HCT116 (cell line): ENCODE measurements around the gene THSD4.

Experiments used
- CBX3 ChIP-seq: IDR thresholded peaks from 2 replicates; pipeline ENCODE4 v1.6.1; 2012; ENCODE audit warnings: low read depth
- CEBPB ChIP-seq: IDR thresholded peaks from 2 replicates; pipeline ENCODE4 v1.6.1; 2012; ENCODE audit warnings: low read depth
- EZH2 ChIP-seq: fragments of 200-600 bp; sonication (generic); IDR thresholded peaks from 2 replicates; pipeline ENCODE4 v1.6.1; 2017; ENCODE audit warnings: antibody characterized with exemption, mixed run types
- FOSL1 ChIP-seq: IDR thresholded peaks from 2 replicates; pipeline ENCODE4 v1.6.1; 2012; ENCODE audit warnings: low read depth
- JUND ChIP-seq: IDR thresholded peaks from 2 replicates; pipeline ENCODE4 v1.6.1; 2012
- POLR2A ChIP-seq: IDR thresholded peaks from 2 replicates; pipeline ENCODE4 v1.7.0; 2011; ENCODE audit warnings: borderline replicate concordance; ENCODE audit not compliant: insufficient read depth, insufficient read length; ENCODE audit errors: extremely low read depth
- POLR2AphosphoS5 ChIP-seq: IDR thresholded peaks from 2 replicates; pipeline ENCODE4 v1.6.1; 2011; ENCODE audit warnings: mild to moderate bottlenecking, low read depth, low read length, moderate library complexity
- RAD21 ChIP-seq: IDR thresholded peaks from 2 replicates; pipeline ENCODE4 v1.6.1; 2012; ENCODE audit warnings: low read depth, mild to moderate bottlenecking
- YY1 ChIP-seq: IDR thresholded peaks from 2 replicates; pipeline ENCODE4 v1.6.1; 2011; ENCODE audit warnings: low read length, low read depth, moderate library complexity, mild to moderate bottlenecking; ENCODE audit not compliant: insufficient replicate concordance; ENCODE audit errors: extremely low read depth
- ZNF274 ChIP-seq: fragments of 200-500 bp; sonication (Bioruptor generic); IDR thresholded peaks from 2 replicates; pipeline ENCODE4 v1.6.1; 2014; ENCODE audit warnings: mild to moderate bottlenecking, low read depth, low read length, inconsistent platforms
- TF ChIP-seq, protein P1 (sequence below): IDR thresholded peaks from 2 replicates; pipeline ENCODE4 v1.6.1; 2012; ENCODE audit warnings: low read depth
- TF ChIP-seq, protein P2 (sequence below), 3 experiments: fragments of 200-600 bp in 1 of 3; sonication (generic) in 1 of 3; IDR thresholded peaks in 2 of 3; conservative IDR thresholded peaks in 1 of 3; 2 replicates each; pipeline ENCODE4 v1.5.1; 2012 to 2017; ENCODE audit warnings: low read depth in 2 of 3, low read length in 2 of 3, antibody characterized with exemption in 1 of 3, borderline replicate concordance in 1 of 3, control low read depth in 1 of 3, mild to moderate bottlenecking in 1 of 3, mixed read lengths in 1 of 3, mixed run types in 1 of 3, moderate library complexity in 1 of 3; ENCODE audit not compliant: insufficient read depth in 1 of 3
- TF ChIP-seq, protein P3 (sequence below): IDR thresholded peaks from 2 replicates; pipeline ENCODE4 v1.6.1; 2012

DNA sequence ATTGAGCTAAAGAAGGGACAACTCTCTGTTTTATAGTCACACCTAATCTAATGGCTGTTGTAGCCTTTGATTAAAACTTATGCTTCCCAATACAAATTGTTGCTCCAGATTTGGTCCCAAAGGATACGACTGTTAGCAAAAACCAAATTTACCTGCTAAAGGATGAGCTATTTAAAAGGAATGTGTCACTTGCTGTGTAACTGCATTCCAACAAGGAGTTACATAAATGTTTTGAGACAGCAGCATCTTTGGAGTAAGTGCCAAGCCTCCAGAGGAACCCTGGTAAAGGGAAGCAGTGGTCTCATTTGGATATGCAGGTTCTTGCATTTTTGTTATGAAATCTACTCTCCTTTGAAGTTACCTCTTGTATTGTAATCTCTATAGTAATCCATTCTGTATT is 233.3 kb downstream of the THSD4 start:
- TF ChIP-seq, protein P1, sequence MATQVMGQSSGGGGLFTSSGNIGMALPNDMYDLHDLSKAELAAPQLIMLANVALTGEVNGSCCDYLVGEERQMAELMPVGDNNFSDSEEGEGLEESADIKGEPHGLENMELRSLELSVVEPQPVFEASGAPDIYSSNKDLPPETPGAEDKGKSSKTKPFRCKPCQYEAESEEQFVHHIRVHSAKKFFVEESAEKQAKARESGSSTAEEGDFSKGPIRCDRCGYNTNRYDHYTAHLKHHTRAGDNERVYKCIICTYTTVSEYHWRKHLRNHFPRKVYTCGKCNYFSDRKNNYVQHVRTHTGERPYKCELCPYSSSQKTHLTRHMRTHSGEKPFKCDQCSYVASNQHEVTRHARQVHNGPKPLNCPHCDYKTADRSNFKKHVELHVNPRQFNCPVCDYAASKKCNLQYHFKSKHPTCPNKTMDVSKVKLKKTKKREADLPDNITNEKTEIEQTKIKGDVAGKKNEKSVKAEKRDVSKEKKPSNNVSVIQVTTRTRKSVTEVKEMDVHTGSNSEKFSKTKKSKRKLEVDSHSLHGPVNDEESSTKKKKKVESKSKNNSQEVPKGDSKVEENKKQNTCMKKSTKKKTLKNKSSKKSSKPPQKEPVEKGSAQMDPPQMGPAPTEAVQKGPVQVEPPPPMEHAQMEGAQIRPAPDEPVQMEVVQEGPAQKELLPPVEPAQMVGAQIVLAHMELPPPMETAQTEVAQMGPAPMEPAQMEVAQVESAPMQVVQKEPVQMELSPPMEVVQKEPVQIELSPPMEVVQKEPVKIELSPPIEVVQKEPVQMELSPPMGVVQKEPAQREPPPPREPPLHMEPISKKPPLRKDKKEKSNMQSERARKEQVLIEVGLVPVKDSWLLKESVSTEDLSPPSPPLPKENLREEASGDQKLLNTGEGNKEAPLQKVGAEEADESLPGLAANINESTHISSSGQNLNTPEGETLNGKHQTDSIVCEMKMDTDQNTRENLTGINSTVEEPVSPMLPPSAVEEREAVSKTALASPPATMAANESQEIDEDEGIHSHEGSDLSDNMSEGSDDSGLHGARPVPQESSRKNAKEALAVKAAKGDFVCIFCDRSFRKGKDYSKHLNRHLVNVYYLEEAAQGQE, result no peak
- no peak for TF ChIP-seq POLR2AphosphoS5
- no peak for TF ChIP-seq JUND
- TF ChIP-seq, protein P2, sequence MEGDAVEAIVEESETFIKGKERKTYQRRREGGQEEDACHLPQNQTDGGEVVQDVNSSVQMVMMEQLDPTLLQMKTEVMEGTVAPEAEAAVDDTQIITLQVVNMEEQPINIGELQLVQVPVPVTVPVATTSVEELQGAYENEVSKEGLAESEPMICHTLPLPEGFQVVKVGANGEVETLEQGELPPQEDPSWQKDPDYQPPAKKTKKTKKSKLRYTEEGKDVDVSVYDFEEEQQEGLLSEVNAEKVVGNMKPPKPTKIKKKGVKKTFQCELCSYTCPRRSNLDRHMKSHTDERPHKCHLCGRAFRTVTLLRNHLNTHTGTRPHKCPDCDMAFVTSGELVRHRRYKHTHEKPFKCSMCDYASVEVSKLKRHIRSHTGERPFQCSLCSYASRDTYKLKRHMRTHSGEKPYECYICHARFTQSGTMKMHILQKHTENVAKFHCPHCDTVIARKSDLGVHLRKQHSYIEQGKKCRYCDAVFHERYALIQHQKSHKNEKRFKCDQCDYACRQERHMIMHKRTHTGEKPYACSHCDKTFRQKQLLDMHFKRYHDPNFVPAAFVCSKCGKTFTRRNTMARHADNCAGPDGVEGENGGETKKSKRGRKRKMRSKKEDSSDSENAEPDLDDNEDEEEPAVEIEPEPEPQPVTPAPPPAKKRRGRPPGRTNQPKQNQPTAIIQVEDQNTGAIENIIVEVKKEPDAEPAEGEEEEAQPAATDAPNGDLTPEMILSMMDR (IDR thresholded peaks at IDR 0.05 in 2 of 3, conservative IDR thresholded peaks at IDR 0.05 in 1 of 3; ENCODE audit: borderline replicate concordance in 1 of 3, insufficient read depth in 1 of 3, low read depth in 2 of 3, low read length in 2 of 3), result no peak
- TF ChIP-seq FOSL1, result no peak
- TF ChIP-seq POLR2A, result no peak
- TF ChIP-seq, protein P3, sequence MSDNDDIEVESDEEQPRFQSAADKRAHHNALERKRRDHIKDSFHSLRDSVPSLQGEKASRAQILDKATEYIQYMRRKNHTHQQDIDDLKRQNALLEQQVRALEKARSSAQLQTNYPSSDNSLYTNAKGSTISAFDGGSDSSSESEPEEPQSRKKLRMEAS, result no peak
- no peak for TF ChIP-seq RAD21
- no peak for TF ChIP-seq EZH2
- TF ChIP-seq CBX3, result no peak
- no peak for TF ChIP-seq YY1
- no peak for TF ChIP-seq CEBPB
- no peak for TF ChIP-seq ZNF274
